Measurements from ENCODE around the gene HOXB13.

DNA sequence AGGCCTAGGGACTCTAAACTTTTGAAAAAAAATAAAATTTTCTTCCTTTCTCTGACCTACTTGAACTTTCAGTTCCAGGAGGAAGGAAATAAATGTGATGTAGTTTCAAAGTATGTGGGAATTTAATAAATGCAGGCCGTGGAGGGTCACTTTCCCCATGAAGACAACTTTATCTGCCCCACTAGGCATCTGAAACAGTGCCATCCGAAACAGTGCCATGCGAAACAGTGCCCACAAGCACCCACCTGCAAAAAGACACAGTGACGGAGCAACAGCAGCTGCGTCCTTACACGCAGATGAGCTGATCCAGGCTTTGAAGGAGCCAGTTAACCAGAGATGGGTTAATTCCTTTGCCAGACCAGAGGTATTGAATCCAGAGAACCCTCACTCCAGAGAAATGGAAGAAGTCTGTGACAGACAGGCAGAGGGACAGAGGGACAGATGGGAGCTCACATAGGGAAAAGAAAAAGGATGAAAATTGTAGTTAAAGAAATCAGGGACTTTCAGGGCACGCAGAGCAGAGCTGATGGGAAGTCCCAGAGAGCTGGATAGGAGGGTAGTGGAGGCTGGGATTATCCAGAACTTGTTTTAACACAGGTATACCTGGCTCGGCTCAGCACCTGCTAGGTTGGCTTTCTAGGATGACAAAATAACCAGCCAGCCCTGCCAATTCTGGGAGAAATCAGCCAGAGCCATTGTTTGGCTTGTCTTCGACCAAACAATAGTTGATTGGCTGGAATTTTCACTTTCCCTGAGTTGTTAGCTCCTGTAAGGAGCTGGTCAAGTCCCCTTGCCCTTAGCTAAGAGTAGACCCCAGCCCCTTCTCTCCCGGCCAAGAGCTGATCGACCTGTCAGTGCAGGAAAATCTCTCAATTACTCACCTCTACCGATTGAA, 17.1 kb upstream of the HOXB13 start:
- TF ChIP-seq, protein P1, sequence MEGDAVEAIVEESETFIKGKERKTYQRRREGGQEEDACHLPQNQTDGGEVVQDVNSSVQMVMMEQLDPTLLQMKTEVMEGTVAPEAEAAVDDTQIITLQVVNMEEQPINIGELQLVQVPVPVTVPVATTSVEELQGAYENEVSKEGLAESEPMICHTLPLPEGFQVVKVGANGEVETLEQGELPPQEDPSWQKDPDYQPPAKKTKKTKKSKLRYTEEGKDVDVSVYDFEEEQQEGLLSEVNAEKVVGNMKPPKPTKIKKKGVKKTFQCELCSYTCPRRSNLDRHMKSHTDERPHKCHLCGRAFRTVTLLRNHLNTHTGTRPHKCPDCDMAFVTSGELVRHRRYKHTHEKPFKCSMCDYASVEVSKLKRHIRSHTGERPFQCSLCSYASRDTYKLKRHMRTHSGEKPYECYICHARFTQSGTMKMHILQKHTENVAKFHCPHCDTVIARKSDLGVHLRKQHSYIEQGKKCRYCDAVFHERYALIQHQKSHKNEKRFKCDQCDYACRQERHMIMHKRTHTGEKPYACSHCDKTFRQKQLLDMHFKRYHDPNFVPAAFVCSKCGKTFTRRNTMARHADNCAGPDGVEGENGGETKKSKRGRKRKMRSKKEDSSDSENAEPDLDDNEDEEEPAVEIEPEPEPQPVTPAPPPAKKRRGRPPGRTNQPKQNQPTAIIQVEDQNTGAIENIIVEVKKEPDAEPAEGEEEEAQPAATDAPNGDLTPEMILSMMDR (IDR thresholded peaks at IDR 0.05) = no peak
- TF ChIP-seq POLR2A (IDR thresholded peaks at IDR 0.05) = no peak
